ENCODE data around the gene ZDHHC5.

The ZDHHC5 gene

GRCh38 chr11:57641011-57641807 is 26.7 kb upstream of the ZDHHC5 start:
- peak; percentile 41 for TF ChIP-seq CTCF (IDR thresholded peaks at IDR 0.05; ENCODE audit: borderline replicate concordance, control extremely low read depth, extremely low read depth, insufficient read depth, missing control alignments)
- in situ Hi-C loops (cut with MboI; ENCODE audit: low sequenced_read_pairs, unreplicated experiment) = loop anchor here (5.0 to 10.0 kb wide), 2 partner anchors 74 to 146 kb away; partner anchors contain the start of gene UBE2L6
- DNase-seq (ENCODE audit: low spot score) = peak; percentile 71

DNA sequence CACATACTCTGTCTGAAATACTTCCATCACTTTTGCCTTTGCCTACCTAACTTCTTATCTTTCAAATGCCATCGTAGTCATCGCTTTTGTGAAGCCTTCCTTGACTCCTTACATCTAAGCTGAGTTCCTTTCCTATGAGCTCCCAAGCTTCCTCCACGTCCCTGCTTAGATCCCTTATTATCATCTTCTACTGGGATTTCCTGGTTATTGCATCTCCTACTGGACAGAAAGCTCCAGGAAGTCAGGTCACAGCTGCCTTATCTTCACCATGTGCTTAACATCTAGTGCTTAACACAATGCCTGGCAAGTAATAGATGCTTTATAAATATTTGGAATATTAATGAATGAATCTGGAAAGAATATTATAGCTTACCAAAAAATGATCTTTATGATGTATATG is 24.1 kb upstream of the ZDHHC5 start:
- in situ Hi-C loops (cut with MboI; ENCODE audit: low sequenced_read_pairs, unreplicated experiment) = loop anchor here (5.0 to 10.0 kb wide), 2 partner anchors 77 to 149 kb away; partner anchors contain the start of gene UBE2L6
- TF ChIP-seq CTCF (IDR thresholded peaks at IDR 0.05; ENCODE audit: borderline replicate concordance, control extremely low read depth, extremely low read depth, insufficient read depth, missing control alignments) = no peak
- DNase-seq (ENCODE audit: low spot score) = no peak

DNA sequence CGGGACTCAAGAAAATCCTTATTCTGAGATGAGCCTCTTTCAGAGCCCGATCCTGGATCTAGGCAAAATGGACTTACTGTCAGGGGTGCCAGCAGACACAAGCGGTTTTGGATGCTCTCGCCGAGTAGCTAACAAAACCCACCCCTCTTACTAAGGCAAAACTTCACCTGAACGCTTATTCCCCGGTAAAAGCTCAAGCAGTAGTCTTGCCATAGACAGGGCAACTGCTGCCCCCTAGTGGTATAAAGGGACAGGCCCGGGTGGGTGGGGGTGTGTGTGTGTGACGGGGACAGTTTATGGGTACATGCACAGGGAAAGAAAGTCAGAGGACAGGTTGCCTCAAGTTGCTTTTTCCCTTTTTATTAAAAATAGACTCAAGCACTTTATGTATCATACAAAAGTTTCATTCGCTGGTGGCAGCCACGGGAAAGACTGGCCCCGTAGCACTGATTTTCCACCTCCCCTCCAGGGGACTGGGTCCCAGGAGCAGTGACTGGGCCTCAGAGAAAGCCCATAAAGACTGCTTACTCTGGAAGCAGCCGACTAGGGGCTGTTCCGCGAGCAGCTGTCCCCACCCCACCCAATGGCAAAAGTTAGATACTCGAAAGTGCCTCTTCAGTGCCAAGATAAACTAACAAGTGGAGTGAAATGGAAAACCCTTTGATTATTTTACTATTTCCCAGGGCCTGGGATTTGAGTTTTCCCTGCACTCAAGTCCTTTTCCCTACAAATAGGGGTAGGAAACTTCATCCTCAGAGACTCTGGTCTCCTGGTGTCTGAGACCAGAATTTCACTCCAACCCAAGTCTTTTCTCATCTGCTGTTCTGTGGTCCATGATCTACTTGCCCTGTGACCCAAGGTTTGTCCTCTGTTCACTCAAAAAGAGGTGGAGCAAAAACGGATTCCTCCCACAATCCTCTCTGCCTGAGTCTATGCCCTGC is 22.9 kb upstream of the ZDHHC5 start:
- in situ Hi-C loops (cut with MboI; ENCODE audit: low sequenced_read_pairs, unreplicated experiment) = loop anchor here (5.0 to 10.0 kb wide), 2 partner anchors 78 to 150 kb away; partner anchors contain the start of gene UBE2L6
- DNase-seq (ENCODE audit: low spot score) = peak; percentile 85
- peak; percentile 77 for TF ChIP-seq CTCF (IDR thresholded peaks at IDR 0.05; ENCODE audit: borderline replicate concordance, control extremely low read depth, extremely low read depth, insufficient read depth, missing control alignments)

- DNase-seq (ENCODE audit: low spot score) = no peak
- no peak for TF ChIP-seq CTCF (IDR thresholded peaks at IDR 0.05; ENCODE audit: borderline replicate concordance, control extremely low read depth, extremely low read depth, insufficient read depth, missing control alignments)
- in situ Hi-C loops (cut with MboI; ENCODE audit: low sequenced_read_pairs, unreplicated experiment) = loop anchor here (10.0 kb wide), 1 partner anchor 151 kb away; no protein-coding TSS in a partner anchor
Observed at GRCh38 chr11:57645689-57646085, 22.2 kb upstream of the ZDHHC5 start.

GRCh38 chr11:57646194-57646798 is 21.6 kb upstream of the ZDHHC5 start:
- in situ Hi-C loops (cut with MboI; ENCODE audit: low sequenced_read_pairs, unreplicated experiment) = loop anchor here (10.0 kb wide), 1 partner anchor 151 kb away; no protein-coding TSS in a partner anchor
- no peak for DNase-seq (ENCODE audit: low spot score)
- no peak for TF ChIP-seq CTCF (IDR thresholded peaks at IDR 0.05; ENCODE audit: borderline replicate concordance, control extremely low read depth, extremely low read depth, insufficient read depth, missing control alignments)
